Measurements from ENCODE around the gene ICAM4. TPM values are rescaled to one million over a fixed set of nuclear protein-coding genes. Genes with fewer than 3 reads are reported as not detected.

The ICAM4 gene
- total RNA-seq, 1 experiment from 2014 or later, result 2.0 TPM

- TF ChIP-seq, protein P1, sequence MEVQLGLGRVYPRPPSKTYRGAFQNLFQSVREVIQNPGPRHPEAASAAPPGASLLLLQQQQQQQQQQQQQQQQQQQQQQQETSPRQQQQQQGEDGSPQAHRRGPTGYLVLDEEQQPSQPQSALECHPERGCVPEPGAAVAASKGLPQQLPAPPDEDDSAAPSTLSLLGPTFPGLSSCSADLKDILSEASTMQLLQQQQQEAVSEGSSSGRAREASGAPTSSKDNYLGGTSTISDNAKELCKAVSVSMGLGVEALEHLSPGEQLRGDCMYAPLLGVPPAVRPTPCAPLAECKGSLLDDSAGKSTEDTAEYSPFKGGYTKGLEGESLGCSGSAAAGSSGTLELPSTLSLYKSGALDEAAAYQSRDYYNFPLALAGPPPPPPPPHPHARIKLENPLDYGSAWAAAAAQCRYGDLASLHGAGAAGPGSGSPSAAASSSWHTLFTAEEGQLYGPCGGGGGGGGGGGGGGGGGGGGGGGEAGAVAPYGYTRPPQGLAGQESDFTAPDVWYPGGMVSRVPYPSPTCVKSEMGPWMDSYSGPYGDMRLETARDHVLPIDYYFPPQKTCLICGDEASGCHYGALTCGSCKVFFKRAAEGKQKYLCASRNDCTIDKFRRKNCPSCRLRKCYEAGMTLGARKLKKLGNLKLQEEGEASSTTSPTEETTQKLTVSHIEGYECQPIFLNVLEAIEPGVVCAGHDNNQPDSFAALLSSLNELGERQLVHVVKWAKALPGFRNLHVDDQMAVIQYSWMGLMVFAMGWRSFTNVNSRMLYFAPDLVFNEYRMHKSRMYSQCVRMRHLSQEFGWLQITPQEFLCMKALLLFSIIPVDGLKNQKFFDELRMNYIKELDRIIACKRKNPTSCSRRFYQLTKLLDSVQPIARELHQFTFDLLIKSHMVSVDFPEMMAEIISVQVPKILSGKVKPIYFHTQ (CRISPR knock-in tag; IDR thresholded peaks at IDR 0.05), result no peak
These were observed 34.1 kb downstream of the ICAM4 start (continued) for GRCh38 chr19:10320602-10321416.

DNA sequence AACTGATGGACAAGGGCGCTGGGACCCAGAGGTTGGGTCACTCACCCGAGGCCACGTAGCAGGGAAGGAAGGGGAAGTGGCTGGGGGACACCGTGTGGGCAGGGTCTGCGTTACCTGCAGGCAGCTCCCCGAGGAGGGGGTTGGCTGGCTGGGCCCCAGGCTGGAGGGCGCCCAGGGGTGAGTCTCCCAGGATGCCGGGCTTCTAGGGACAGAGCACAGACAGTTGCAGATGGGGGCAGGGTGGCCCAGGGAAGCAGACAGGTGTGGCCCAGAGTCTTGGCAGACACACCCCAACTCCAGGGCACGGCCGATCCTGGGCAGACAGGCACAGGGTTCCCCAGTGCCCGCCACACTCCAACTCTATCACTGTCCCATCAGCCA is 34.7 kb downstream of the ICAM4 start:
- no peak overlapping the region for H3K27ac Mint-ChIP-seq
- TF ChIP-seq E2F5 (CRISPR knock-in tag; IDR thresholded peaks at IDR 0.05) (no peak), ZNF396 (CRISPR knock-in tag; IDR thresholded peaks at IDR 0.05; ENCODE audit: borderline replicate concordance) (no peak), FOXP1 (CRISPR knock-in tag; IDR thresholded peaks at IDR 0.05; ENCODE audit: borderline replicate concordance) (no peak), ZNF512 (CRISPR knock-in tag; IDR thresholded peaks at IDR 0.05; ENCODE audit: borderline replicate concordance) (no peak)
- TF ChIP-seq, protein P2, sequence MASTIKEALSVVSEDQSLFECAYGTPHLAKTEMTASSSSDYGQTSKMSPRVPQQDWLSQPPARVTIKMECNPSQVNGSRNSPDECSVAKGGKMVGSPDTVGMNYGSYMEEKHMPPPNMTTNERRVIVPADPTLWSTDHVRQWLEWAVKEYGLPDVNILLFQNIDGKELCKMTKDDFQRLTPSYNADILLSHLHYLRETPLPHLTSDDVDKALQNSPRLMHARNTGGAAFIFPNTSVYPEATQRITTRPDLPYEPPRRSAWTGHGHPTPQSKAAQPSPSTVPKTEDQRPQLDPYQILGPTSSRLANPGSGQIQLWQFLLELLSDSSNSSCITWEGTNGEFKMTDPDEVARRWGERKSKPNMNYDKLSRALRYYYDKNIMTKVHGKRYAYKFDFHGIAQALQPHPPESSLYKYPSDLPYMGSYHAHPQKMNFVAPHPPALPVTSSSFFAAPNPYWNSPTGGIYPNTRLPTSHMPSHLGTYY (CRISPR knock-in tag; IDR thresholded peaks at IDR 0.05), result no peak
- DNase-seq (ENCODE audit: low spot score) (no peak), ATAC-seq (no peak)
- H3K4me3 Mint-ChIP-seq, result no peak overlapping the region
- no peaks in the 10 kb centered on the region for H3K27me3 Mint-ChIP-seq (ENCODE audit: low read depth)
- peaks cover under 1% of the 10 kb centered on the region; the same call in 1 of the 2 replicates for H3K4me1 Mint-ChIP-seq
- POLR2A ChIA-PET, result interaction anchor here (0.9 to 1.3 kb wide), 2 partner anchors 12 to 32 kb away, joined by 3 read pairs; partner anchors contain the start of gene RAVER1
- CTCF ChIA-PET, result interaction anchor here (1.5 kb wide), 1 partner anchor 62 kb away, joined by 3 read pairs; no protein-coding TSS in a partner anchor
- H3K9me3 Mint-ChIP-seq, result no peaks in the 10 kb centered on the region
- peaks cover 22% of the 10 kb centered on the region for H3K36me3 Mint-ChIP-seq

DNA sequence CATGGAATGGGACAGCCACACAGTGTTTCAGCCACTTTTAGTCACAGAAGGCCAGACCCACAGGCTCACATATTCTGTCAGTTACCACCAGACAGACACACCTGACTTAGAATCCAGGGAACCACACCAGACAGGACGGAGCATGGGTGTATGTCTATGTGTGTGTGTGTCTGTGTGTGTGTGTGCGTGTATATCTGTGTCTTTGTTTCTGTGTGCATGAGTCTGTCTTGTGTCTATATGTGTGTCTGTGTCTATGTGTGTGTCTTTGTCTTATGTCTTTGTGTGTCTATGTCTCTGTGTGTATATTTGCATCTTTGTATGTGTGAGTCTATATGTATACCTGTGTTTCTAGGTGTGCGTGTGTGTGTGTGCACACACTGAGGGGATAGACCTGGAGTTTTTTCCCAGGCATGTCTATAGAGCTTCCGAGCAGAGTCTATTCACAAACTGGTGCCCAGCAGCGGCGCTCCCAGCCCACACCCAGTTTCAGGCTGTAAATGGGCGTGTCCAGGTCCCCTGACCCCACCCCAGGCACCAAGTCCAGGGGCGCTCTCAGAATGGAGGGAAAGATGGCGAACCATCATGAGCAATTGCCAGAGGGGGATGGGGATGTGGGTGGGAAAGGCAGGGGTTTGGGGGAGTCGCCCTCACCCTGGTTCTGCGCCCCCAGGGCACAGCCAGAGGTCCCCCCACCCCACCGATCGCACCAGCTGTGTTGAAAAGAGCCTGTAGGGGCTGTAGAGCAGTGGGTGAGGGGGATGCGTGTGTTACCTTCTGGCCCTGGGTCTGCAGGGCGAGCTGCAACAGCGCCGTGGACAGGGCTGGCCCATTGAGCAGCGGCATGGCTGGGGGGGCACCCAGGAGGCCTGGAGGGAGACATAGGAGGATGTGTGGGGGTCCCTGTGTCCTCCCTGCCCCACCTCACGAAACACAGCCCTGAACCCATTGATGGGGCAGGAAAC is 35.4 kb downstream of the ICAM4 start:
- ChIA-PET CTCF (no interaction called here), POLR2A (interaction anchor here (1.3 kb wide), 1 partner anchor 31 kb away, joined by 3 read pairs; no protein-coding TSS in a partner anchor)
- Mint-ChIP-seq H3K4me3 (no peak overlapping the region), H3K27ac (0 out of 2 replicates have a peak overlapping the region, but pooled peaks have one; percentile 29), H3K4me1 (no peaks in the 10 kb centered on the region), H3K27me3 (ENCODE audit: low read depth) (no peaks in the 10 kb centered on the region), H3K36me3 (peaks cover 26% of the 10 kb centered on the region), H3K9me3 (no peaks in the 10 kb centered on the region)
- TF ChIP-seq TCF7 (CRISPR knock-in tag; IDR thresholded peaks at IDR 0.05; ENCODE audit: low read depth) (no peak), E2F4 (CRISPR knock-in tag; IDR thresholded peaks at IDR 0.05; ENCODE audit: borderline replicate concordance, low read depth) (no peak)
- ATAC-seq (no peak), DNase-seq (ENCODE audit: low spot score) (no peak)
